Activated CD8-positive, alpha-beta memory T cell treated with anti-CD3 and anti-CD28 coated beads, Interleukin-2, amount 50 U/mL, for 1 hour (primary cell): ENCODE measurements around the gene SNX32.

Source experiments
- DNase-seq: peaks from one replicate; pipeline ENCODE4 v3.0.0-alpha.2; 2020; ENCODE audit errors: extremely low read depth

SNX32 gene

GRCh38 chr11:65866509-65867283, 32.9 kb downstream of the SNX32 start:
- no peak for DNase-seq

- DNase-seq, result no peak
These were observed 33.7 kb downstream of the SNX32 start for GRCh38 chr11:65867284-65868071.

- DNase-seq, result no peak
These were observed 34.4 kb downstream of the SNX32 start for GRCh38 chr11:65868076-65868667.

GRCh38 chr11:65868907-65869306, 35.1 kb downstream of the SNX32 start:
- DNase-seq, result no peak

GRCh38 chr11:65869643-65870306, 36.0 kb downstream of the SNX32 start:
- no peak for DNase-seq

- DNase-seq, result no peak
These were observed 36.5 kb downstream of the SNX32 start for GRCh38 chr11:65870307-65870658.

- no peak for DNase-seq
These were observed 37.2 kb downstream of the SNX32 start for GRCh38 chr11:65870706-65871681.

- DNase-seq, result no peak
These were observed 38.2 kb downstream of the SNX32 start for GRCh38 chr11:65871811-65872548.

- DNase-seq, result no peak
These were observed 39.0 kb downstream of the SNX32 start, which contains the start of gene EFEMP2 for GRCh38 chr11:65872586-65873317. EFEMP2 (minus strand) TSS chr11:65872800; CDS start chr11:65872354, 446 bp downstream.

- DNase-seq, result peak; percentile 81
These were observed 39.8 kb downstream of the SNX32 start for GRCh38 chr11:65873318-65874156.

- DNase-seq, result no peak
These were observed 45.9 kb downstream of the SNX32 start, which contains the start of gene CTSW for GRCh38 chr11:65879617-65880016. CTSW (plus strand) TSS chr11:65879837; CDS start chr11:65879855, 18 bp downstream.

- no peak for DNase-seq
These were observed 46.3 kb downstream of the SNX32 start for GRCh38 chr11:65880027-65880426.

- DNase-seq, result no peak
These were observed 47.2 kb downstream of the SNX32 start for GRCh38 chr11:65880844-65881421.

GRCh38 chr11:65882120-65883057, 48.6 kb downstream of the SNX32 start:
- no peak for DNase-seq

- no peak for DNase-seq
These were observed 49.4 kb downstream of the SNX32 start for GRCh38 chr11:65883058-65883761.
